Neural progenitor cell (in vitro differentiated cells): ENCODE measurements around the gene ZCCHC8.
"Not testable (repeated sequence)": the region's sequence is repeated elsewhere in the genome, so short reads cannot be mapped to it uniquely, and the experiment has no call there.

Experiments
- EZH2phosphoT487 ChIP-seq: fragments of 200-600 bp; sonication (generic); IDR thresholded peaks from 2 replicates; pipeline ENCODE4 v1.6.1; 2017; ENCODE audit warnings: antibody characterized with exemption
- TF ChIP-seq, protein P1 (sequence below): fragments of 200-600 bp; sonication (generic); IDR thresholded peaks from 2 replicates; pipeline ENCODE4 v1.5.1; 2017; ENCODE audit warnings: antibody characterized with exemption, mild to moderate bottlenecking

- TF ChIP-seq, protein P1, sequence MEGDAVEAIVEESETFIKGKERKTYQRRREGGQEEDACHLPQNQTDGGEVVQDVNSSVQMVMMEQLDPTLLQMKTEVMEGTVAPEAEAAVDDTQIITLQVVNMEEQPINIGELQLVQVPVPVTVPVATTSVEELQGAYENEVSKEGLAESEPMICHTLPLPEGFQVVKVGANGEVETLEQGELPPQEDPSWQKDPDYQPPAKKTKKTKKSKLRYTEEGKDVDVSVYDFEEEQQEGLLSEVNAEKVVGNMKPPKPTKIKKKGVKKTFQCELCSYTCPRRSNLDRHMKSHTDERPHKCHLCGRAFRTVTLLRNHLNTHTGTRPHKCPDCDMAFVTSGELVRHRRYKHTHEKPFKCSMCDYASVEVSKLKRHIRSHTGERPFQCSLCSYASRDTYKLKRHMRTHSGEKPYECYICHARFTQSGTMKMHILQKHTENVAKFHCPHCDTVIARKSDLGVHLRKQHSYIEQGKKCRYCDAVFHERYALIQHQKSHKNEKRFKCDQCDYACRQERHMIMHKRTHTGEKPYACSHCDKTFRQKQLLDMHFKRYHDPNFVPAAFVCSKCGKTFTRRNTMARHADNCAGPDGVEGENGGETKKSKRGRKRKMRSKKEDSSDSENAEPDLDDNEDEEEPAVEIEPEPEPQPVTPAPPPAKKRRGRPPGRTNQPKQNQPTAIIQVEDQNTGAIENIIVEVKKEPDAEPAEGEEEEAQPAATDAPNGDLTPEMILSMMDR = not testable (repeated sequence)
- TF ChIP-seq EZH2phosphoT487 = not testable (repeated sequence)
These were observed 16.3 kb downstream of the ZCCHC8 start for GRCh38 chr12:122484385-122484784.
